Endodermal cell (in vitro differentiated cells): ENCODE measurements around the gene UVRAG. TPM values are rescaled to one million over a fixed set of nuclear protein-coding genes. Genes with fewer than 3 reads are reported as not detected.

Experiments
- DNase-seq: peaks from one replicate; pipeline ENCODE4 v3.0.0-alpha.2; 2017
- H3K27ac ChIP-seq: 2 replicates; pipeline ENCODE4 v1.5.1; 2013; ENCODE audit warnings: mild to moderate bottlenecking, low read depth, low read length, moderate library complexity
- H3K27me3 ChIP-seq: 2 replicates; pipeline ENCODE4 v1.6.1; 2013; ENCODE audit warnings: mild to moderate bottlenecking, low read length, moderate library complexity; ENCODE audit not compliant: insufficient read depth, control insufficient read depth, poor library complexity, severe bottlenecking
- H3K36me3 ChIP-seq: 2 replicates; pipeline ENCODE4 v1.7.0; 2013; ENCODE audit warnings: mild to moderate bottlenecking, low read length, moderate library complexity; ENCODE audit not compliant: control insufficient read depth, insufficient read depth
- H3K4me1 ChIP-seq: one replicate; pipeline ENCODE4 v1.7.0; 2013; ENCODE audit warnings: low read length; ENCODE audit not compliant: control insufficient read depth, insufficient read depth
- H3K4me3 ChIP-seq: 2 replicates; pipeline ENCODE4 v1.5.1; 2013; ENCODE audit warnings: mild to moderate bottlenecking, low read length, moderate library complexity
- H3K9ac ChIP-seq: 2 replicates; pipeline ENCODE4 v1.6.1; 2013; ENCODE audit warnings: mild to moderate bottlenecking, low read length, moderate library complexity; ENCODE audit not compliant: poor library complexity, severe bottlenecking; ENCODE audit errors: extremely low read depth
- H3K9me3 ChIP-seq: 2 replicates; pipeline ENCODE4 v1.6.1; 2013; ENCODE audit warnings: mild to moderate bottlenecking, low read length, moderate library complexity; ENCODE audit not compliant: control insufficient read depth
- H3K27ac Mint-ChIP-seq: 2 replicates; pipeline ENCODE4 v1.8.0; 2020; ENCODE audit warnings: mixed read lengths
- H3K27me3 Mint-ChIP-seq: 2 replicates; pipeline ENCODE4 v1.8.0; 2021; ENCODE audit warnings: mild to moderate bottlenecking, mixed read lengths; ENCODE audit not compliant: insufficient read depth
- H3K36me3 Mint-ChIP-seq: 2 replicates; pipeline ENCODE4 v1.8.0; 2020; ENCODE audit warnings: low read depth, mixed read lengths
- H3K4me1 Mint-ChIP-seq: 2 replicates; pipeline ENCODE4 v1.8.0; 2020; ENCODE audit warnings: mixed read lengths
- H3K4me3 Mint-ChIP-seq: 2 replicates; pipeline ENCODE4 v1.8.0; 2020; ENCODE audit warnings: mild to moderate bottlenecking, moderate library complexity, mixed read lengths
- H3K9me3 Mint-ChIP-seq: 2 replicates; pipeline ENCODE4 v1.8.0; 2020; ENCODE audit warnings: mild to moderate bottlenecking, mixed read lengths
- CTCF ChIP-seq: fragments of 200-600 bp; sonication (generic); conservative IDR thresholded peaks from 2 replicates; pipeline ENCODE4 v1.5.0; 2021; ENCODE audit warnings: antibody characterized with exemption, mild to moderate bottlenecking
- WGBS, 2 experiments: methylation state at CpG; one replicate each; pipeline versions ENCODE4 v1.1.5 to v1.1.7; 2013; ENCODE audit warnings: missing lambda C conversion rate in 2 of 2, mixed read lengths in 1 of 2; ENCODE audit not compliant: insufficient coverage in 1 of 2, insufficient read length in 1 of 2; 5-methylcytosine and 5-hydroxymethylcytosine counted together
- total RNA-seq, 2 donors: library from RNA; stranded (reverse); fragmentation: NEBNext Ultra II Directional in 1 of 2; extraction: Animal tissue kit (Norgen Biotek cat#: 25700) in 1 of 2; gene quantifications; 2 replicates in 1 of 2; 3 replicates in 1 of 2; pipeline ENCODE4 v1.2.1, GENCODE V29; 2021

The UVRAG gene
- total RNA-seq, 2 donors from 2014 or later = 19.7 to 34.9 TPM

DNA sequence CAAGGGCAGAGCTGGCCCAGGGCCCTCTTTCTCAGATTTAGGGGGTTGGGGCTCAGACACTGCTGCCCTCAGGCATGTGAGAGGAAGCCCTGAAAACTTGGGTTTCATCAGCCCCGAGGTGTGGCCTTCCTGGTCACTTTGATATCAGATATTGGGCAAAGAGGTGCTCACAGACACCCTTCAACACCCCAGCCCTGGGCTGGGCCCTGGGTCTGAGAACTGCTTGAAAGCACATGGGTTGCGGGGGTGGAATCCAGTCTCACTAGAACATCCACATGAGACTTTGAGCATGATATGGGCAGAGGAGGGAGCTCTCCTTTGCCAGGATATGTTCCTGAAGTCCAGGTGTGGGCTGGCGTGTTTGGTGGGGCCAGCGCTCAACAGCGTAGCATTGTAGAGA, 36.0 kb upstream of the UVRAG start:
- no peaks in the 10 kb centered on the region for H3K9me3 Mint-ChIP-seq
- H3K27me3 Mint-ChIP-seq = peaks cover 43% of the 10 kb centered on the region
- no peaks in the 10 kb centered on the region for H3K36me3 Mint-ChIP-seq
- Histone ChIP-seq H3K27ac (no peak overlapping the region), H3K4me3 (no peak overlapping the region), H3K4me1 (no peaks in the 10 kb centered on the region), H3K36me3 (no peaks in the 10 kb centered on the region), H3K27me3 (no peaks in the 10 kb centered on the region), H3K9me3 (no peaks in the 10 kb centered on the region), H3K9ac (no peak overlapping the region)
- H3K4me3 Mint-ChIP-seq = no peak overlapping the region
- 90 to 92% methylated on average over 4 to 5 of the region's 5 CpGs for WGBS, 2 experiments
- H3K4me1 Mint-ChIP-seq = peaks cover 2% of the 10 kb centered on the region
- no peak for DNase-seq
- no peak for TF ChIP-seq CTCF
- H3K27ac Mint-ChIP-seq = no peak overlapping the region

- no peak for DNase-seq
- Histone ChIP-seq H3K9ac (no peak overlapping the region), H3K4me1 (no peaks in the 10 kb centered on the region), H3K36me3 (no peaks in the 10 kb centered on the region), H3K27ac (no peak overlapping the region), H3K27me3 (no peaks in the 10 kb centered on the region), H3K4me3 (no peak overlapping the region), H3K9me3 (no peaks in the 10 kb centered on the region)
- WGBS, 2 experiments = 89 to 100% methylated on average over 1 to 2 of the region's 2 CpGs
- H3K27ac Mint-ChIP-seq = no peak overlapping the region
- H3K4me1 Mint-ChIP-seq = peaks cover 4% of the 10 kb centered on the region
- H3K27me3 Mint-ChIP-seq = peaks cover 47% of the 10 kb centered on the region
- H3K36me3 Mint-ChIP-seq = no peaks in the 10 kb centered on the region
- no peak for TF ChIP-seq CTCF
- H3K9me3 Mint-ChIP-seq = no peaks in the 10 kb centered on the region
- H3K4me3 Mint-ChIP-seq = no peak overlapping the region
Observed at GRCh38 chr11:75779960-75780359, 35.0 kb upstream of the UVRAG start.

GRCh38 chr11:75780888-75781287, 34.1 kb upstream of the UVRAG start:
- no peaks in the 10 kb centered on the region for H3K36me3 ChIP-seq
- no peak overlapping the region for H3K27ac ChIP-seq
- WGBS, 2 experiments = 91 to 94% methylated on average over 3 of the region's 3 CpGs
- no peak overlapping the region for H3K9ac ChIP-seq
- H3K4me1 Mint-ChIP-seq = peaks cover 8% of the 10 kb centered on the region
- no peak for TF ChIP-seq CTCF
- DNase-seq = peak; percentile 60
- H3K9me3 Mint-ChIP-seq = no peaks in the 10 kb centered on the region
- H3K9me3 ChIP-seq = no peaks in the 10 kb centered on the region
- no peaks in the 10 kb centered on the region for H3K36me3 Mint-ChIP-seq
- H3K27me3 Mint-ChIP-seq = peaks cover 43% of the 10 kb centered on the region
- no peak overlapping the region for H3K4me3 Mint-ChIP-seq
- no peak overlapping the region for H3K27ac Mint-ChIP-seq
- H3K4me3 ChIP-seq = no peak overlapping the region
- no peaks in the 10 kb centered on the region for H3K27me3 ChIP-seq
- H3K4me1 ChIP-seq = no peaks in the 10 kb centered on the region
